Measurements from ENCODE around the gene RCC2. TPM values are rescaled to one million over a fixed set of nuclear protein-coding genes. Genes with fewer than 3 reads are reported as not detected.

The RCC2 gene
- total and polyA plus RNA-seq, 2 of the 4 experiments (the other 2 are of a cell fraction): 24.0 to 38.9 TPM

DNA sequence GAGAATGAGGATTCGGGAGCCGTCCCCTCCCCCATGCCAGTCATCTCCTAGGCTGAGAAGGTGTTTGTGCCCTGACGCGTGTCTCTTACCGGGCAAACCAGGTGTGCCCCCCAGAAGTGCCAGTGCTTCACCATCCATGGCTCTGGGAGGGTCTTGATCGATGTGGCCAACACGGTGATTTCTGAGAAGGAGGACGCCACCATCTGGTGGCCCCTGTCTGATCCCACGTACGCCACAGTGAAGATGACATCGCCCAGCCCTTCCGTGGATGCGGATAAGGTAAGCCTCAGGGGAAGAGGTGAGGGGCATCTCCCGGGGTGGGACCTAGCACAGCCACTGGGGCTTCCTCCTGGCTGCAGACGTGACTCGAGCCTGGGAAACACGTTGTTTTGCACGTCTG is 66.5 kb downstream of the RCC2 start:
- no peak overlapping the region for H2BK5ac ChIP-seq (ENCODE audit: low read depth, low read length, poor library complexity, severe bottlenecking)
- no peak overlapping the region for H3K4me3 ChIP-seq (ENCODE audit: insufficient read depth, low read depth, low read length)
- no peaks in the 10 kb centered on the region for H3K9me3 ChIP-seq (ENCODE audit: control insufficient read depth, insufficient read depth, low read length)
- no peak overlapping the region for H3K14ac ChIP-seq (replicated peaks; ENCODE audit: low read depth, low read length)
- no peak overlapping the region for H2BK120ac ChIP-seq (ENCODE audit: low read depth, low read length)
- no peaks in the 10 kb centered on the region for H3K4me1 ChIP-seq (ENCODE audit: control insufficient read depth, insufficient read depth, low read length)
- H4K5ac ChIP-seq (ENCODE audit: low read depth, low read length): no peak overlapping the region
- 41% methylated on average over 10 of the region's 18 CpGs; no CpG with 5 or more reads in 1 of the 2 experiments for WGBS, 2 experiments (ENCODE audit: extremely low coverage in 2 of 2, insufficient read length in 1 of 2)
- POLR2A ChIA-PET (ENCODE audit: unreplicated experiment): no interaction called here
- no peak overlapping the region for H3K56ac ChIP-seq (ENCODE audit: extremely low read depth, insufficient read depth, low read length)
- H4K8ac ChIP-seq (ENCODE audit: low read depth in 2 of 2, low read length in 2 of 2): no peak overlapping the region
- CTCF ChIA-PET: no interaction called here
- no peak overlapping the region for H2BK20ac ChIP-seq (ENCODE audit: low read depth, low read length)
- ATAC-seq (ENCODE audit: low read depth) (no peak), DNase-seq (no peak)
- in situ Hi-C loops (cut with MboI; ENCODE audit: low sequenced_read_pairs) (no loop called here), dilution Hi-C loops (cut with HindIII; ENCODE audit: low sequenced_read_pairs, unreplicated experiment) (no loop called here), intact Hi-C loops (cut with micrococcal nuclease) (no loop called here)
- H3K27me3 ChIP-seq (ENCODE audit: control insufficient read depth, insufficient read depth, low read length): peaks cover 42% of the 10 kb centered on the region
- H3K4me2 ChIP-seq (ENCODE audit: low read depth, low read length): no peak overlapping the region
- H3K9me1 ChIP-seq (ENCODE audit: insufficient read depth, low read length): no peaks in the 10 kb centered on the region
- H3K9ac ChIP-seq (ENCODE audit: low read depth, low read length): no peak overlapping the region
- H3K18ac ChIP-seq (ENCODE audit: low read depth, low read length): no peak overlapping the region
- no peak overlapping the region for H2AK5ac ChIP-seq (ENCODE audit: low read depth, low read length)
- H3K79me1 ChIP-seq (ENCODE audit: low read depth in 1 of 2, low read length in 2 of 2): no peaks in the 10 kb centered on the region
- no peaks in the 10 kb centered on the region for H3K36me3 ChIP-seq (ENCODE audit: control insufficient read depth, insufficient read depth, low read length)
- H4K91ac ChIP-seq (ENCODE audit: insufficient read depth, low read depth, low read length): no peak overlapping the region
- no peak overlapping the region for H3K4ac ChIP-seq (ENCODE audit: low read depth, low read length)
- H2BK15ac ChIP-seq (ENCODE audit: low read depth, low read length): no peak overlapping the region
- H4K20me1 ChIP-seq (ENCODE audit: insufficient read depth, low read length): no peaks in the 10 kb centered on the region
- BruUV-seq (replicated peaks): no TSS peak
- no peak overlapping the region for H2AFZ ChIP-seq (replicated peaks; ENCODE audit: low read length, poor library complexity)
- TF ChIP-seq, protein P1, sequence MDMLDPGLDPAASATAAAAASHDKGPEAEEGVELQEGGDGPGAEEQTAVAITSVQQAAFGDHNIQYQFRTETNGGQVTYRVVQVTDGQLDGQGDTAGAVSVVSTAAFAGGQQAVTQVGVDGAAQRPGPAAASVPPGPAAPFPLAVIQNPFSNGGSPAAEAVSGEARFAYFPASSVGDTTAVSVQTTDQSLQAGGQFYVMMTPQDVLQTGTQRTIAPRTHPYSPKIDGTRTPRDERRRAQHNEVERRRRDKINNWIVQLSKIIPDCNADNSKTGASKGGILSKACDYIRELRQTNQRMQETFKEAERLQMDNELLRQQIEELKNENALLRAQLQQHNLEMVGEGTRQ (IDR thresholded peaks at IDR 0.05; ENCODE audit: low read depth, low read length): no peak
- TF ChIP-seq CHD1 (IDR thresholded peaks at IDR 0.05; ENCODE audit: low read depth, low read length): no peak
- H3K27ac ChIP-seq (ENCODE audit: insufficient read depth, low read length): no peak overlapping the region
- H2AK9ac ChIP-seq (replicated peaks; ENCODE audit: low read depth, low read length, poor library complexity): no peak overlapping the region
- H3K23ac ChIP-seq (ENCODE audit: low read depth, low read length): no peak overlapping the region
